PC-9 (cell line): Measurements from ENCODE around the gene UBE2QL1.

Source experiments
- EZH2 ChIP-seq: fragments of 200-600 bp; sonication (generic); IDR thresholded peaks from 2 replicates; pipeline ENCODE4 v1.8.0; 2017; ENCODE audit warnings: antibody characterized with exemption, low read depth
- TF ChIP-seq, protein P1 (sequence below): fragments of 200-600 bp; sonication (generic); conservative IDR thresholded peaks from 2 replicates; pipeline ENCODE4 v1.6.1; 2017; ENCODE audit warnings: mixed run types, antibody characterized with exemption, mild to moderate bottlenecking, moderate library complexity

GRCh38 chr5:6401410-6401809, 47.2 kb upstream of the UBE2QL1 start:
- TF ChIP-seq, protein P1, sequence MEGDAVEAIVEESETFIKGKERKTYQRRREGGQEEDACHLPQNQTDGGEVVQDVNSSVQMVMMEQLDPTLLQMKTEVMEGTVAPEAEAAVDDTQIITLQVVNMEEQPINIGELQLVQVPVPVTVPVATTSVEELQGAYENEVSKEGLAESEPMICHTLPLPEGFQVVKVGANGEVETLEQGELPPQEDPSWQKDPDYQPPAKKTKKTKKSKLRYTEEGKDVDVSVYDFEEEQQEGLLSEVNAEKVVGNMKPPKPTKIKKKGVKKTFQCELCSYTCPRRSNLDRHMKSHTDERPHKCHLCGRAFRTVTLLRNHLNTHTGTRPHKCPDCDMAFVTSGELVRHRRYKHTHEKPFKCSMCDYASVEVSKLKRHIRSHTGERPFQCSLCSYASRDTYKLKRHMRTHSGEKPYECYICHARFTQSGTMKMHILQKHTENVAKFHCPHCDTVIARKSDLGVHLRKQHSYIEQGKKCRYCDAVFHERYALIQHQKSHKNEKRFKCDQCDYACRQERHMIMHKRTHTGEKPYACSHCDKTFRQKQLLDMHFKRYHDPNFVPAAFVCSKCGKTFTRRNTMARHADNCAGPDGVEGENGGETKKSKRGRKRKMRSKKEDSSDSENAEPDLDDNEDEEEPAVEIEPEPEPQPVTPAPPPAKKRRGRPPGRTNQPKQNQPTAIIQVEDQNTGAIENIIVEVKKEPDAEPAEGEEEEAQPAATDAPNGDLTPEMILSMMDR = no peak
- TF ChIP-seq EZH2 = no peak
